ENCODE measurements around the gene POFUT2. TPM values are rescaled to one million over a fixed set of nuclear protein-coding genes. Genes with fewer than 3 reads are reported as not detected.
"Not testable (repeated sequence)": the region's sequence is repeated elsewhere in the genome, so short reads cannot be mapped to it uniquely, and the experiment has no call there.

POFUT2 gene
- total RNA-seq, 1 donor from 2014 or later: 52.7 TPM

GRCh38 chr21:45326169-45326851, 38.6 kb upstream of the POFUT2 start:
- no peak for DNase-seq (ENCODE audit: extremely low read depth, low read depth, low spot score)

- no peak for DNase-seq (ENCODE audit: extremely low read depth, low read depth, low spot score)
Observed at GRCh38 chr21:45325206-45326168, 37.8 kb upstream of the POFUT2 start.

GRCh38 chr21:45324489-45325205, 37.0 kb upstream of the POFUT2 start:
- DNase-seq (ENCODE audit: extremely low read depth, low read depth, low spot score): no peak

DNA sequence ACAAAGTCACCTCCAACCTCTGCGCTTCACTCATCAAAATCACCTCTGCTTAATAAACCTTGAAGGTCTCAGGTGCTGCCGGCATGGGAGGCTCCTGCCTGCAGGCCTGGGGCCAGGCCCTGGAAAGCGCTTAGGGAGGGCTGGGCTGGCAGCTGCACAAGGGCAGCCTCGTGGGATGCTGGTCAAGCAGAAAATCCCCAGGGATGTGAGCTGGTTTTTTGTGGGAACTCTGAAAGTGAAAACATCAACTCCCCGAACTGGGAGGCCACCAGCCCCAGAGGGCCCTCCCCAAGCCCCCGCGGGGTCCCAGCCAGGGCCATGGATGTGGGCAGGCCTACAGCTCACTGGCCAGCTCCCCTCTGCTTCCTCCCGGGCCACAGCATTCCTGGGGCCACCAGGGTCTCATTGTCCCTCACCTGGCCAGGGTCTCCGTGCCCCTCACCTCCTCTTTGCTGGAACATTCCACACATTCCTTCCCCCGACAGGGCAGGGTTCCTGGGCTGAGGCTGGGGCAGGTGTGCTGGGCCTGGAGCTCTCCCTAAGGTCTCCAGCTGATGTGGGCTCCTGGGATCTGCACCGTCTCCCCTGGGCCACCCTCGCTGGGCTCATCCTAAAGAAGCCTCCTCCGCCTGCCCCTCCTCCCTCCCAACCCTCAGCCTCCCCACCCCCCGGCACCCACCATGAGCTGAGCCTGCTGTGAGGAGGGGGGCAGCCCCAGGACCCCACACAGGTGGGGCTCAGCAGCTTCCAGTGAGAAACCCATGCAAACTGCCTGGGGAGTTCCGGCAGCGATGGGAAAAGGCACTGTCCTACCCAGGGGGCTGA, 36.0 kb upstream of the POFUT2 start:
- no peak for DNase-seq (ENCODE audit: extremely low read depth, low read depth, low spot score)

GRCh38 chr21:45322960-45323461, 35.3 kb upstream of the POFUT2 start:
- no peak for DNase-seq (ENCODE audit: extremely low read depth, low read depth, low spot score)

- DNase-seq (ENCODE audit: extremely low read depth, low read depth, low spot score): no peak
Observed at GRCh38 chr21:45322231-45322959, 34.7 kb upstream of the POFUT2 start.

DNA sequence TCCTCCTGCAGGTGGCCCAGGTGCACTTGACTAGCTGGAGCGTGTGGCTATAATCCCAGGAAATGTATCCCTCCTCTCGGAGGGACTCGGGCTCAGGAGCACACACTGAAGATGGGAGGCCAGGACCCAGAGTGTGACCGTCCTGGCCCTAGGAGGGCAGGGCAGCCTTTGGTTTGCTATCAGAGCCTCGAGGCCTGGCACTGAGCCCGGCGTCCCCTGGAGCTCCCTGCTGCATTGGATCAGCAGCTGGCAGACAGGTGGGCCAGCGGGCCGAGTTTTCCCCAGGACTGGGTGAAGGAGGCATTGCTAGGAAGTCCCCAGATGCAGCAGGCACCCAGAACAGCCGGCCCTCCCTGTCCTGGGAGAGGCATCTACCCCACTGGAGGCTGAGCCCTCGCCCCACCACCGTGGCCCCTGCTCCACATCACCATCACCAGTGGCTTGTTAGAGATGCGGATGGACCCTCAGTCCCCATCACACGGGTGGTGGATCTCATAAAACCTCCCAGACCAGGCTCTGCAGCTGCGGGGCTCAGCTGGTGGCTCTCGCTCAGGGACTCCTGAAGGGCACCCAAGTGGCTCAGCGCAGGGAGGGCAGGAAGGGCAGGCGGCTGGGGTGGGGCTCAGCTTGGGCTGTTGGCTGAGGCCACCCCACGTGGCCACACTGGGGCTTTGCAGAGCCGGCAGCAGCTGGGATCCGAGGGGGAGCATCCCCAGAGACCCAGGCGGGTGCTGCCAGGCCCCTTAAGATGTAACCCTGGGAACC, 32.7 kb upstream of the POFUT2 start:
- no peak for DNase-seq (ENCODE audit: extremely low read depth, low read depth, low spot score)

DNA sequence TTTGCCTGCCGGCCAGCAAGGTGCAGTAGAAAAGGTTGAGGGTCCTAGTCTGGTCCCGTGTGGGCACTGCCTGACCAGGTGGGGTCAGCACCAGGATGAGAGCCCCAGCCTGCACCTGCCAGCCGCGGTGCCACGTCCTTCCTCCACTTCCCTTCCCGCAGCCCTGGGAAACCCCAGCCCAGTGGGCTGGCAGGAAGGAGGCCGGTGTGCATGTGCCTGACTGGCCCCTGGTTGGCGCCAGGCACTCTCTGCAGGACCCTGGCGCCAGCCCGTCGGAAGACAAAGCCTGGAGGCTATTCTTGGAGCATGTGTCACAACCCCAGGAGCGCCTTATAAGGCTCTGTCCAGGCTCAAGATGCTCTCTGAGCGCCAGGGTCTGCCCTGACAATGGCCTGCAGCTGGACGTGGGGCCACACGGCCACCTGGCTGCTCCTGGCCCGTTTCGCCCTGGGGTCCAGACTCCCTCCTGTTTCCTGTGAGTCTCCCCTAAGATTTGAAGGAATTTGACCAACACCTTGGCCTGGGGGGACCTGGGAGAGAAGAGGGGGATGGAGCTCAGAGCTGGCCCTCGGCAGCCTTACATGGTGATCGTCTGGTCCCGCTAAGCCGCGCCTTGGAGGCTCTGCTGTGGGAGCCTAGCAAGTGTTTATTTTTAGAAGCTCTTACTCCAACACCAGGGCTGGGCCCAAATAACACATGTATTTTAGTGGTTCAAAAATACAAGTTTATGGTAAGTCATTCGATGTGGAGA, 31.9 kb upstream of the POFUT2 start:
- peak; percentile 71 for DNase-seq (ENCODE audit: extremely low read depth, low read depth, low spot score)

- peak; percentile 56 for DNase-seq (ENCODE audit: extremely low read depth, low read depth, low spot score)
Observed at GRCh38 chr21:45318556-45319404, 31.1 kb upstream of the POFUT2 start.

DNA sequence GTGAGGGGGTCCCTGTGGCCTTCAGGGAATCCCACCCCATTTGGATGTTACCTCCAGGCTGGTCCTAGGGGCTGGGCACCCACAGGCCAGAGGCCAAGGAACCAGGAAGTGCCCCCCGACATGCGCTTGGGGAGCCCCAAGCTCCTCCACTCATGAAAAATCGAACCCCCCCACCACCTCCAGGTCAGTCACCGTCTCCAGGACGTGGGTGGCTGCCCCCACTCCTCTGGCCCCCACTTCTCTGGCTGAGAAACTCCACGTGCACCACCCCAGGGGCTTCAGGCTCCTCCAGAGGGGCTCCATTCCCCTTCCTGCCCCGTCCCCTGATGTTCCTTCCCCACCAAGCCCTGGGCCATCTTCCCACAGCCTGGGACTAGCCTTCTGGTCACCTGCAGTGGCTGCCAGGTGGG, 30.5 kb upstream of the POFUT2 start:
- no peak for DNase-seq (ENCODE audit: extremely low read depth, low read depth, low spot score)

- DNase-seq (ENCODE audit: extremely low read depth, low read depth, low spot score): peak; percentile 63
Observed at GRCh38 chr21:45317398-45318145, 29.9 kb upstream of the POFUT2 start.

DNA sequence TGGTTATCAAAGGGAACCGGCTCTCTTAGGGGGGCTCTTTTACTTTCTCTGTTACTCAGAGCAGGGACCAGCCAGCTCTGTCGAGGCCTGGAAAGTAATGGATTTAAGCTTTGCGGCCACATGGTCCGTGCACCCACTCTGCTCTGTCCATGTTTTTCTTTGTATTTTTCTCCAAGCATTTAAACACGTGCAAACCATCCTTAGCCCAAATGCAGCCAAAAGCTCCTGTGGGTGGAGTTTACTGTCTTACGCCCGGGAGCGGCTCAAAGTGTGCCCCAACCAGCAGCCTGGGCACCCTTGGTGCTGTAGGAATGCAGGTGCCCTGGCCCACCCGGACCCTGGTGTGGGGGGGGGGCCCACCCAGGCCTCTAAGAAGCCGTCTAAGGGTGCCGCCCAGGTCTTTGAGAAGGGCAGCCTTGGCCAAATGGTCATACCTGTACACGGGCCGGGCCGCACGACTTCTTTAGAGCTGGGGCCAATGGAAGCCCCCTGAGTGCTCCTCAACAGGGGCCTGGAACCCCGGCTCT, 29.2 kb upstream of the POFUT2 start:
- no peak for DNase-seq (ENCODE audit: extremely low read depth, low read depth, low spot score)

DNA sequence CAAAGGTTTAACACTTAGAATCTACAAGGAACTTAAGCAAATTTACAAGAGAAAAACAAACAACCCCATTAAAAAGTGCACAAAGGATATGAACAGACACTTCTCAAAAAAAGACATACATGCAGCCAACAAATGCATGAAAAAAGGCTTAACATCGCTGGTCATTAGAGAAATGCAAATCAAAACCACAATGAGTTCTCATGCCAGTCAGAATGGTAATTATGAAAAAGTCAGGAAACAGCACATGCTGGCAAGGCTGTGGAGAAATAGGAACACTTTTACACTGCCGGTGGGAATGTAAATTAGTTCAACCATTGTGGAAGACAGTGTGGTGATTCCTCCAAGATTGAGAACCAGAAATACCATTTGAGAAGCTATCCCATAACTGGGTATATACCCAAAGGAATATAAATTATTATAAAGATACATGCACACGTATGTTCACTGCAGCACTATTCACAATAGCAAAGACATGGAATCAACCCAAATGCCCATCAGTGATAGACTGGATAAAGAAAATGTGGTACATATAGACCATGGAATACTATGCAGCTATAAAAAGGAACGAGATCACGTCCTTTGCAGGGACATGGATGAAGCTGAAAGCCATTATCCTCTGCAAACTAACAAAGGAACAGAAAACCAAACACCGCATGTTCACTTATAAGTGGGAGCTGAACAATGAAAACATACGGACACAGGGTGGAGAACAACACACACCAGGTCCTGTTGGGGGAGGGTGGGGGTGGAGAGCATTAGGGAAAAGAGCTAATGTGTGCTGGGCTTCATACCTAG, 28.2 kb upstream of the POFUT2 start:
- not testable (repeated sequence) for DNase-seq (ENCODE audit: extremely low read depth, low read depth, low spot score)

DNA sequence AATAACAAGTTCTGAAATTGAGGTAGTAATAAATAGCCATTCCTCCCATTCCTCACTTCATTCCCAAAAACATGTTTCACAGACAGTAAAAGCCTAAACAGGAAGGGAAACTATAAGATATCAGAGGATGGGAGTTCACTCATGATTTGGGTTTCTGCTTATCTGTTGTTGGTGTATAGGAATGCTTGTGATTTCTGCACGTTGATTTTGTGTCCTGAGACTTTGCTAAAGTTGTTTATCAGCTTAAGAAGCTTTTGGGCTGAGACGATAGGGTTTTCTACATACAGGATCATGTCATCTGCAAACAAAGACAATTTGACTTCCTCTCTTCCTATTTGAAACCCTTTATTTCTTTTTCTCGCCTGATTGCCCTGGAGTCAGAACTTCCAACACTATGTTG, 26.0 kb upstream of the POFUT2 start:
- DNase-seq (ENCODE audit: extremely low read depth, low read depth, low spot score): no peak

DNA sequence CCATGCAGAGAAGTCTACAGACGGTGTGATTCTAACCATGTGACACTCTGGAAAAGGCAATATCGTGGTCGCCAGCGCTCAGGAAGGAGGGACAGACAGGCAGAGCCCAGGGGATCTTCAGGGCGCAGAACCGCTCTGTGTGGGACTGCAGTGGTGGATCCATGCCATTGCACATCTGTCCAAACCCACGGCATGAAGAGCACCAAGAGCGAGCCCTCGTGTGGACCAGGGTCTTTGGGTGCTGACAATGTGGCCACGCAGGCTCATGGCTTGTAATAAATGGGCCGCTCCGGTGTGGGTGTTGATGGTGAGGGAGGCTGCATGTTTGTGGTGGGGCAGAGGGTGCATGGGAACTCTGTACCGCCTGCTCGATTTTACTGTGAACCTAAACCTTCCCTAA, 25.3 kb upstream of the POFUT2 start:
- no peak for DNase-seq (ENCODE audit: extremely low read depth, low read depth, low spot score)
